Midbrain (tissue), 1 donor: ENCODE data around the gene CDH19.
"Not testable (repeated sequence)": the region's sequence is repeated elsewhere in the genome, so short reads cannot be mapped to it uniquely, and the experiment has no call there.

Source experiments
- DNase-seq: peaks from one replicate; lab custom pipeline; 2025; lab: John Stamatoyannopoulos, UW

CDH19 gene

GRCh38 chr18:66566616-66567015, 37.3 kb downstream of the CDH19 start:
- DNase-seq: no peak

GRCh38 chr18:66564236-66564635, 39.7 kb downstream of the CDH19 start:
- no peak for DNase-seq

- DNase-seq: no peak
These were observed 41.6 kb downstream of the CDH19 start for GRCh38 chr18:66562279-66562678.

GRCh38 chr18:66560094-66560493, 43.8 kb downstream of the CDH19 start:
- peak; percentile 60 for DNase-seq

- no peak for DNase-seq
These were observed 45.1 kb downstream of the CDH19 start for GRCh38 chr18:66558773-66559172.

- no peak for DNase-seq
These were observed 46.8 kb downstream of the CDH19 start for GRCh38 chr18:66557091-66557490.

GRCh38 chr18:66555585-66555984, 48.3 kb downstream of the CDH19 start:
- DNase-seq: no peak

- DNase-seq: no peak
These were observed 50.1 kb downstream of the CDH19 start for GRCh38 chr18:66553824-66554223.

GRCh38 chr18:66550366-66550765, 53.5 kb downstream of the CDH19 start:
- DNase-seq: no peak

- no peak for DNase-seq
These were observed 55.1 kb downstream of the CDH19 start for GRCh38 chr18:66548747-66549146.

- no peak for DNase-seq
These were observed 69.8 kb downstream of the CDH19 start for GRCh38 chr18:66534110-66534509.

- DNase-seq: no peak
These were observed 70.2 kb downstream of the CDH19 start for GRCh38 chr18:66533693-66534092.

- no peak for DNase-seq
These were observed 80.5 kb downstream of the CDH19 start for GRCh38 chr18:66523219-66523991.

GRCh38 chr18:66513996-66514395, 89.9 kb downstream of the CDH19 start:
- no peak for DNase-seq

GRCh38 chr18:66511792-66512191, 92.1 kb downstream of the CDH19 start:
- no peak for DNase-seq

- DNase-seq: no peak
These were observed 92.6 kb downstream of the CDH19 start for GRCh38 chr18:66511289-66511688.

GRCh38 chr18:66510357-66511045, 93.4 kb downstream of the CDH19 start:
- no peak for DNase-seq

- no peak for DNase-seq
These were observed 95.0 kb downstream of the CDH19 start for GRCh38 chr18:66508937-66509336.

GRCh38 chr18:66506178-66506577, 97.7 kb downstream of the CDH19 start:
- DNase-seq: no peak

- DNase-seq: no peak
These were observed 106.5 kb downstream of the CDH19 start for GRCh38 chr18:66497351-66497750.

GRCh38 chr18:66495844-66496243, 108.0 kb downstream of the CDH19 start:
- DNase-seq: peak; percentile 55

- DNase-seq: no peak
These were observed 130.0 kb downstream of the CDH19 start for GRCh38 chr18:66473882-66474281.

GRCh38 chr18:66466184-66466583, 137.7 kb downstream of the CDH19 start:
- not testable (repeated sequence) for DNase-seq

GRCh38 chr18:66461344-66461743, 142.5 kb downstream of the CDH19 start:
- no peak for DNase-seq
